Aorta (tissue), 5 donors: Measurements from ENCODE around the gene SMYD2. TPM values are rescaled to one million over a fixed set of nuclear protein-coding genes. Genes with fewer than 3 reads are reported as not detected.
A peak's percentile ranks its signal among the peaks of the same experiment; 100 is the strongest.
"Not testable (repeated sequence)": the region's sequence is repeated elsewhere in the genome, so short reads cannot be mapped to it uniquely, and the experiment has no call there.

Source experiments
- ATAC-seq: fragments of 200-7000 bp; cut with Tn5 transposase; one replicate; pipeline ENCODE4 v1.9.1; 2022; ENCODE audit warnings: moderate library complexity; ENCODE audit not compliant: low FRiP score
- DNase-seq, 2 donors: peaks; one replicate each; pipeline ENCODE4 v3.0.0-alpha.2; 2020
- H3K27ac ChIP-seq, 2 donors: one replicate each; pipeline ENCODE4 v1.5.1; 2013; ENCODE audit warnings: low read length in 2 of 2, mild to moderate bottlenecking in 2 of 2, moderate library complexity in 2 of 2, control low read depth in 1 of 2, inconsistent platforms in 1 of 2, low read depth in 1 of 2
- H3K27me3 ChIP-seq, 2 donors: one replicate each; pipeline ENCODE4 v1.6.1; 2013; ENCODE audit warnings: control low read depth in 1 of 2, low read length in 1 of 2, mild to moderate bottlenecking in 1 of 2, moderate library complexity in 1 of 2; ENCODE audit not compliant: insufficient read depth in 2 of 2, control insufficient read depth in 1 of 2
- H3K36me3 ChIP-seq, 2 donors: one replicate each; pipeline ENCODE4 v1.6.1; 2013; ENCODE audit warnings: control low read depth in 1 of 2, low read length in 1 of 2, mild to moderate bottlenecking in 1 of 2; ENCODE audit not compliant: insufficient read depth in 2 of 2, control insufficient read depth in 1 of 2
- H3K4me1 ChIP-seq, 2 donors: one replicate each; pipeline ENCODE4 v1.6.1; 2013; ENCODE audit warnings: low read length in 2 of 2, control low read depth in 1 of 2, mild to moderate bottlenecking in 1 of 2, moderate library complexity in 1 of 2; ENCODE audit not compliant: insufficient read depth in 2 of 2, control insufficient read depth in 1 of 2
- H3K4me3 ChIP-seq, 2 donors: one replicate each; pipeline ENCODE4 v1.5.1; 2013; ENCODE audit warnings: low read length in 2 of 2, control low read depth in 1 of 2, mild to moderate bottlenecking in 1 of 2
- H3K9me3 ChIP-seq: one replicate; pipeline ENCODE4 v1.6.1; 2013; ENCODE audit warnings: mild to moderate bottlenecking, low read length; ENCODE audit not compliant: control insufficient read depth
- WGBS, 2 donors: extraction: QIAGEN DNeasy Blood & Tissue Kit; methylation state at CpG; one replicate each; pipeline ENCODE4 v1.1.7; 2013; 5-methylcytosine and 5-hydroxymethylcytosine counted together
- intact Hi-C, 2 donors: fragments of 100-400 bp; cut with DNase I; formaldehyde crosslinking; loops; one replicate each; pipeline versions ENCODE4 v1.14.2 to v1.15.0; 2022
- polyA plus RNA-seq, 2 donors: library from polyadenylated mRNA; stranded (reverse); fragments of 200-250 nt; gene quantifications; one replicate each; pipeline ENCODE4 v1.2.3, GENCODE V29; 2013
- total RNA-seq, 2 donors: library from RNA; stranded (reverse); fragmentation: NEBNext Ultra II Directional; extraction: Animal tissue kit (Norgen Biotek cat#: 25700); gene quantifications; one replicate each; pipeline ENCODE4 v1.2.1, GENCODE V29; 2021
- donor health status: healthy with polysubstance abuse.
- donor health status: Bipolar disorder and iron deficiency.
- donor health status: DM: no; HTN: no; CAD: no.
- donor health status: DM: no; HTN: no; CAD: no.
- donor health status: DM: yes; HTN: yes; CAD: no.

Gene SMYD2
- total and polyA plus RNA-seq, 4 donors, result 11.9 to 18.3 (median 12.8) TPM

DNA sequence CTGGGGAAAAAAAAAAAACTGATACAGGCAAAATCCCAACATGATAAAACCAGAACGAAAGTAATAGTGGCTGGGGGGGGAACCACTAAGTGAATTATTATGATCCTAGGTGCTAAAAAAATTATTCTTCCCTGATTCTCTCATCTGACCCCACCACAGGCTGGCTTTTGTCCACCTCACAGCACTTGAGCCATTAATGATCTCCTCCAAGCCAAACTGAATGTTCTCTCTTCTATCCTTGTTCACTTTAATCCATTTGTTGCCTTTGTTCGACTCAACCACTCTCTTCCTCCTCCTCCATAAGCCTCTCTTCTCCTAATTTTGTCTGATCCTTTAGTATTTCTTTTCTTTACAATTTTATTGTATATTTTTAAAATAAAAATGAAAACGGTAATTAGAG lies 16.0 kb upstream of the SMYD2 start:
- H3K27ac ChIP-seq, result no peak overlapping the region
- no peaks in the 10 kb centered on the region for H3K36me3 ChIP-seq
- 64 to 69% methylated on average over 3 of the region's 3 CpGs for WGBS, 2 donors
- H3K4me1 ChIP-seq, result no peaks in the 10 kb centered on the region
- no peaks in the 10 kb centered on the region for H3K27me3 ChIP-seq
- H3K9me3 ChIP-seq, result no peaks in the 10 kb centered on the region
- ATAC-seq (no peak), DNase-seq (no peak)
- H3K4me3 ChIP-seq, result no peak overlapping the region
- intact Hi-C loops, result loop anchor here (5.0 kb wide), 1 partner anchor 322 kb away; no protein-coding TSS in a partner anchor

DNA sequence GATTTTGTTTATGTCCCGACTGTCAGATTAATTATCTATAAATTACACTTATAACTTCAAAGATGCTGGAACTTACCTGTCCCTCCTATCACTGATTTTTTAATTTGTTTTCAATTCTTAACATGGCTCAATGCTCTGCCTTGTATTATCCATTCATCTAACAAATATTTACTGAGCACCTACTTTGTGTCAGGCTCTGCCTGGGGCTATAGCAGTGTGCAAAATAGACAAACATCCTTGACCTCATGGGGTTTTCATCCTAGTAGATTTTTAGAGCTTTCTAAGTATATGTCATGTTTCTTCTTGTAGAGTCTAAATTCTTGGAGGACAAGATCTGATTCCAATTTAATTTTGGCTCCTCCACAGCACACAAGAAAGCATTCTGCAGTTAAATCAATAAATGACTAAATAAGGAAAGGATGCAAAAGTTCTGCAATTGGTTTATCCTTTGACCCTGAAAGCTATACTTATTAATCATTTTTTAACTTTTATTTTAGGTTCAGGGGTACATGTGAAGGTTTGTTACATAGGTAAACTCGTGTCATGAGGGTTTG lies 10.8 kb upstream of the SMYD2 start:
- no peak overlapping the region for H3K4me3 ChIP-seq
- ATAC-seq (no peak), DNase-seq (no peak)
- WGBS, 2 donors, result 74 to 75% methylated on average over 2 of the region's 2 CpGs
- intact Hi-C loops, result no loop called here
- H3K9me3 ChIP-seq, result no peaks in the 10 kb centered on the region
- no peaks in the 10 kb centered on the region for H3K4me1 ChIP-seq
- no peaks in the 10 kb centered on the region for H3K36me3 ChIP-seq
- H3K27ac ChIP-seq, result no peak overlapping the region
- H3K27me3 ChIP-seq, result no peaks in the 10 kb centered on the region

DNA sequence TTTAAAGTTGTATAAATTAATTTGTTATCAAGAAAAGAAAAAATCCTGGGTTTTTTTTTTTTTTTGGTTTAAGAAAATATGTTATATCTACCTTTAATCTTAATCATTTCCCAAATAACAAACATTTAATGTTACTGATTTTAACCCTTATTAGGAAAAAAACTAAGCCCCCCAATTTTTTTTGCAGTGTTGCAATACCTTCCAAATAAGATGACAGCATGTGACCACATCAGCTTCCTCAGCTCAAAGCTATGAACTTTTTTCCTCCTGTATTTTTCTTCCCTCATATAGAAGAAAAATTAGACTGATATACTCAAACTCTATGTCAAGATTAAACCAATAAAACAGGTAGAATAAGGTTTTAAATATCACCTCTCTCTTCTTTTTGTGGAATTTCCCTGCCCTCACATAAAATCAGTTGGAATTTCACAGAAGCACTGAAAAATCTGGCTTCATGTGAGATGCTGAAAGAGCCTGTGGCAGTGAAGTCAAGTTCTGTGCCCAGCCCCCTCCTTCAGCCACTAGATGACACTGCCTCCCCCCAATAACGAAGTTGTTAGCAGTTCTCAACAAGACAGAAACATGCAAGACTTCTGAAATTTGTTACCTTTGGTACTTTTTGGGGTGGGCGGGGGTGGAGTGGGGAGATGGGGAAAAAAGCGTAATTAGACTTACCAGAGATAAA lies 9.6 kb upstream of the SMYD2 start:
- WGBS, 2 donors, result 47 to 53% methylated on average over 3 of the region's 3 CpGs
- H3K27ac ChIP-seq, result no peak overlapping the region
- H3K4me3 ChIP-seq, result no peak overlapping the region
- H3K36me3 ChIP-seq, result no peaks in the 10 kb centered on the region
- no peaks in the 10 kb centered on the region for H3K27me3 ChIP-seq
- ATAC-seq (no peak), DNase-seq (no peak)
- no peaks in the 10 kb centered on the region for H3K9me3 ChIP-seq
- intact Hi-C loops, result no loop called here
- no peaks in the 10 kb centered on the region for H3K4me1 ChIP-seq

DNA sequence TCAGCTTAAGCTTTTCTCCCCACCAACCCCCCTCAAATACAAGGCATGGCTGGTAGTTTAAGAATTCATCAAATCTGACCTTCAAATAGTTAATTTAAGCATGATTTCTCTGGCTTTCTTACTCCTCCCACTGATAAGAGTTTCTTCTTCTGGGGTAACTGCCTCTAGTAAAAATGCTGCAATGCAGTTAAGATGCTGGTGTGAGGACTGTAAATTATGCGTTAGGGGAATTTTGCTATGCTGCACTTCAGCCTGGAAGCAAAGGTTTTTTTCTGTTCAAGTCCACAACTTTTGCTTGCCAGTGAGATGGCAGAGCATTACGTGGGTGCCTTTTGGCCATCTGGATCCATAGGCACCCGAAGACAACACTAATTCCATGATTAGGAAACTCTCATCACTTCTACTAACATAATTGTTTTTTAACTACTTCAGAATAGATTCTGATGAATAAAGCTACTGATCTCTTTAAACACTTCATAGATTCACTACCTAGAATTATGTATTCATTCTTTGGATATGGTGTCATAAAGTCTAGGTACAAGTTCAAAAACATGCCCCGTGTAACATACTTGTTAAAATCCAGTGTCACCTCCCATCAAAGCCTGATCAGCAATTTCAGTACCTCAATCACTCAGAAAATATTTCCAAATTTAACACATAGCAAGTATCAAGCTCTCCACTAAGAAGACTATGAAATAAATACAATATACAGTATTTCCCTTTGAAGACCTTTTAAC lies 8.8 kb upstream of the SMYD2 start:
- Histone ChIP-seq H3K27ac (no peak overlapping the region), H3K36me3 (no peaks in the 10 kb centered on the region), H3K4me1 (no peaks in the 10 kb centered on the region), H3K4me3 (no peak overlapping the region), H3K9me3 (no peaks in the 10 kb centered on the region), H3K27me3 (no peaks in the 10 kb centered on the region)
- DNase-seq (no peak), ATAC-seq (no peak)
- intact Hi-C loops, result no loop called here
- WGBS, 2 donors, result 45 to 46% methylated on average over 4 of the region's 4 CpGs

DNA sequence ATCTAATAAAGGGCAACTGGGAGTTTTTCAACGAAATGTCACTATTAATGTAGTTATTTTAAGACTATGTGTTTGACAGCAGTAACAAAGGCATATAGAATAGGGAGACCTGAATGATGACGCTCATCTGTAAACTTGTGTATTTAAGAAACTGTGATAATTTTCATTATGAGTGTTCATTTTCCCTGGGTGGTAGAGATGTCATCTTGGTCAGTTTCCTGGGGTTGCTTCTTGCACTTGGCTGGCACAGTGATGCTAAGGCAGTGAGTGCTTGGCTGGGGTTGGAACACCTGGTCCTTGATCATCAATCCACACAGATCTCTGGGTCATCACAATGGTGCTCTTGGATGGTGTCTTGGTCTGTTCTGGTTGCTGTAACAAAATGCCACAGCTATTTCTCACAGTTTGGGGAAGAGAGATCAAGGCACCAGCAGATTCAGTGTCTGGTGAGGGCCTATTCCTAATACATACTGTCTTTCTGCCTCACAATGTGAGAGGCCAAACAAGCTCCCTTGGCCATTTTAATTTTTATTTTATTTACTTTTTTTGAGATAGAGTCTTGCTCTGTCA lies 7.9 kb upstream of the SMYD2 start:
- no peaks in the 10 kb centered on the region for H3K4me1 ChIP-seq
- WGBS, 2 donors, result 86 to 87% methylated on average over 2 of the region's 2 CpGs
- H3K36me3 ChIP-seq, result no peaks in the 10 kb centered on the region
- intact Hi-C loops, result no loop called here
- H3K9me3 ChIP-seq, result no peaks in the 10 kb centered on the region
- H3K27ac ChIP-seq, result no peak overlapping the region
- no peak overlapping the region for H3K4me3 ChIP-seq
- H3K27me3 ChIP-seq, result no peaks in the 10 kb centered on the region
- DNase-seq, result no peak
- ATAC-seq, result no peak

DNA sequence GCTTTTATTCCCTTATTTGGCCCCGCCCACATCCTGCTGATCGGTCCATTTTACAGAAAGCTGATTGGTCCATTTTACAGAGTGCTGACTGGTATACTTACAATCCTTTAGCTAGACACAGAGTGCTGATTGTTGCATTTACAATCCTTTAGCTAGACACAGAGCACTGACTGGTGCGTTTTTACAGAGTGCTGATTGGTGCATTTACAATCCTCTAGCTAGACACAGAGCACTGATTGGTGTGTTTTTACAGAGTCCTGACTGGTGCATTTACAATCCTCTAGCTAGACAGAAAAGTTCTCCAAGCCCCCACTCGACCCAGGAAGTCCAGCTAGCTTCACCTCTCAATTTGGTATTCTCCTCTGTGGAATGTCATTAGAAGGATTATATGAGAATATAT lies 5.3 kb upstream of the SMYD2 start:
- not testable (repeated sequence) for H3K27me3 ChIP-seq, H3K4me1 ChIP-seq, H3K9me3 ChIP-seq, ATAC-seq, H3K4me3 ChIP-seq, H3K36me3 ChIP-seq, DNase-seq, H3K27ac ChIP-seq
- intact Hi-C loops, result loop anchor here in 1 of 2 donors (5.0 kb wide), 1 partner anchor 52 kb away; no protein-coding TSS in a partner anchor
- WGBS, 2 donors, result 95 to 97% methylated on average over 4 of the region's 4 CpGs

DNA sequence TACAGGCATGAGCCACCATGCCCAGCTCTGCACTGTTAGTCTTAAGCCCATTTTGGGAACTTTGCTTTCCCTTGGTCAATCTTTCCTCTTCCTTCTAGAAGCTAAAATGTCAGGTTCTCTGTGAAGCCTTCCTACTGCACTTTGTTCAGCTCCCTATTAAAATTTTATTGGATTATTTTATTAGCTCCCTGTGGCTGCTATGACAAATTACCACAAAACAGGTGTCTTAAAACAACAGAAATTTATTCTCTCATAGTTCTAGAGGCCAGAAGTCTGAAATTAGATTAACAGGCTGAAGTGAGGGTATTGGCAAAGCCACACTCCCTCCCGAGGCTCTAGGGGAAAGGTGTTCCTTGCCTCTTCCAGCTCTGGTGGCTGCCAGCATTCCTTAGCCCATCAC lies 4.2 kb upstream of the SMYD2 start:
- Histone ChIP-seq H3K9me3 (no peaks in the 10 kb centered on the region), H3K4me3 (no peak overlapping the region), H3K4me1 (peaks cover 0 to 2% of the 10 kb centered on the region in 2 donors), H3K27ac (no peak overlapping the region), H3K27me3 (no peaks in the 10 kb centered on the region), H3K36me3 (no peaks in the 10 kb centered on the region)
- DNase-seq, result no peak
- no peak for ATAC-seq
- 63 to 74% methylated on average over 1 of the region's 1 CpG for WGBS, 2 donors
- intact Hi-C loops, result loop anchor here in 1 of 2 donors (5.0 kb wide), 1 partner anchor 51 kb away; no protein-coding TSS in a partner anchor

DNA sequence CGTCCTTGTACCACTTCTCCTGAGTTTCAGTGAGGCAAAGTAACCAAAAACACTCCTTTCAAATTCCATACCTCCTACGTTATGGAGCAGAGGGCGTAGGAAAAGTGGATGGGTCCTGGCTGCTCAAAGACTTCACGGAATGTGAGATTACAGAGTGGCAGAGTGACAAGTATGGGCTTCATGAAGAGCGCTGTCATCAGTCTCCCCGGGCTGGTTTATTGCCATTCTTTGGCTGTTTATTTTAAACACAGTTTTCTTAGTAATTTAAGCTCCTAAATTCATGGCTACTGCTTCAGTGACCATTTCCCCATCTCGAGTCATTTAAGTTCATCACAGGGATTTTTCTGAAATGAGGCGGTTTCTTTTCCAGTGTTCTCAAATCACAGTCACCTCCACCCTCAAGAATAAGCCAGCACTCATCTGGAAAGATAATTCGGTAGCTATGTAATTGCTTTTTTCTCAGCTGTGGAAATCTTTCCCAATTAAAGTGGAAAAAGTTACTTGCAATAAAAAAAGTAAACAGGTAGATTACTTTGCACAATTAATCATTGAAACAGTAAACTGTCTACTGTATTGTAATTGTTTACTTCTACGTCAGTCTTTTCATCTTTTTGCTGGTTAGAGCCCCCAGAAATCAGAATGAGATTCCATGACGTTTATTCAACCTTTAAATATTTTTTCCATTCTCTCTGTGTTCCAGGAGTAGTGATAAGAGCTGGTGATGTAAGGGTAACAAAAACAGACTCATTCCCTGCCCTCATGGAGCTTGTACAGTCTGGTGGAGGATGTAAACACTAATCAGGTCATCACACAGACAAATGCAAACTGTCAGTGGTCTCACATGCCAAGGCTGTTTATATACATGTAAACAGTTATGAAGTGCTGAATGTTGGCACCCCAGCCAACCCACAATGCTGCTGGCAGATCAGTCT lies 3.0 kb upstream of the SMYD2 start:
- DNase-seq (no peak), ATAC-seq (no peak)
- no peaks in the 10 kb centered on the region for H3K27me3 ChIP-seq
- no peaks in the 10 kb centered on the region for H3K36me3 ChIP-seq
- no peaks in the 10 kb centered on the region for H3K9me3 ChIP-seq
- WGBS, 2 donors, result 25 to 39% methylated on average over 11 of the region's 11 CpGs
- H3K4me3 ChIP-seq, result peak overlapping the region in 1 of 2 donors; percentile 4
- intact Hi-C loops, result loop anchor here in 1 of 2 donors (5.0 kb wide), 1 partner anchor 49 kb away; no protein-coding TSS in a partner anchor
- peaks cover 0 to 2% of the 10 kb centered on the region in 2 donors for H3K4me1 ChIP-seq
- no peak overlapping the region for H3K27ac ChIP-seq
